MM.1S (cell line): ENCODE data around the gene SLC2A1.

Experiments used
- EZH2 ChIP-seq: fragments of 300-600 bp; sonication (generic); optimal IDR thresholded peaks from 2 replicates; pipeline ENCODE3; 2017; ENCODE audit warnings: low read depth, mild to moderate bottlenecking, antibody characterized with exemption, low read length, mixed read lengths
- TF ChIP-seq, protein P1 (sequence below): fragments of 300-600 bp; sonication (generic); IDR thresholded peaks from 2 replicates; pipeline ENCODE4 v1.5.1; 2016; ENCODE audit warnings: antibody characterized with exemption, low read length, mixed read lengths

DNA sequence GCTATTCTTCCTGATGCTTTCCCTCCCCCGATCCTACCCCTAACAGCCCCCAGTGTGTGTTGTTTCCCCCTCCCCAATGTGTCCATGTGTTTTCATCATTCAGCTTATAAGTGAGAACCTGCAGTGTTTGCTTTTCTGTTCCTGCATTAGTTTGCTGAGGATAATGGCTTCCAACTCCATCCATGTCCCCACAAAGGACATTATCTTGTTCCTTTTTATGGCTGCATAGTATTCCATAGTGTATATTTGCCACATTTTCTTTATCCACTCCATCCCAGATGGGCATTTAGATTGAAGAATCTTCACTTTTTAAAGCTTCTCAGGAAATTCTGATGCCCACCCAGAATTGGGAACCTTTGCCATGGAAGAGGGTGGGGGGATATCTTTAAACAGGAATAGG, 19.0 kb upstream of the SLC2A1 start:
- TF ChIP-seq EZH2: no peak
- TF ChIP-seq, protein P1, sequence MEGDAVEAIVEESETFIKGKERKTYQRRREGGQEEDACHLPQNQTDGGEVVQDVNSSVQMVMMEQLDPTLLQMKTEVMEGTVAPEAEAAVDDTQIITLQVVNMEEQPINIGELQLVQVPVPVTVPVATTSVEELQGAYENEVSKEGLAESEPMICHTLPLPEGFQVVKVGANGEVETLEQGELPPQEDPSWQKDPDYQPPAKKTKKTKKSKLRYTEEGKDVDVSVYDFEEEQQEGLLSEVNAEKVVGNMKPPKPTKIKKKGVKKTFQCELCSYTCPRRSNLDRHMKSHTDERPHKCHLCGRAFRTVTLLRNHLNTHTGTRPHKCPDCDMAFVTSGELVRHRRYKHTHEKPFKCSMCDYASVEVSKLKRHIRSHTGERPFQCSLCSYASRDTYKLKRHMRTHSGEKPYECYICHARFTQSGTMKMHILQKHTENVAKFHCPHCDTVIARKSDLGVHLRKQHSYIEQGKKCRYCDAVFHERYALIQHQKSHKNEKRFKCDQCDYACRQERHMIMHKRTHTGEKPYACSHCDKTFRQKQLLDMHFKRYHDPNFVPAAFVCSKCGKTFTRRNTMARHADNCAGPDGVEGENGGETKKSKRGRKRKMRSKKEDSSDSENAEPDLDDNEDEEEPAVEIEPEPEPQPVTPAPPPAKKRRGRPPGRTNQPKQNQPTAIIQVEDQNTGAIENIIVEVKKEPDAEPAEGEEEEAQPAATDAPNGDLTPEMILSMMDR: no peak
